A549 (cell line): ENCODE data around the gene TMEM19. TPM values are rescaled to one million over a fixed set of nuclear protein-coding genes. Genes with fewer than 3 reads are reported as not detected.

Source experiments
- ATAC-seq, 2 experiments: fragments of 200-7000 bp in 1 of 2; fragments of >200 bp in 1 of 2; cut with Nextera tagmentation in 1 of 2; cut with Tn5 transposase in 1 of 2; 3 replicates each; pipeline versions ENCODE4 v1.8.0 to v1.9.1; 2018 to 2020; ENCODE audit warnings: mild to moderate bottlenecking in 1 of 2, moderate library complexity in 1 of 2
- CTCF ChIA-PET: fragments of 300-600 bp; sonication (Branson Sonifier 250); formaldehyde crosslinking; extraction: SDS; loops from one replicate; lab custom pipeline; 2021; ENCODE audit warnings: antibody characterized with exemption, inconsistent platforms; lab: Yijun Ruan, JAX
- POLR2A ChIA-PET: fragments of 350-600 bp; formaldehyde crosslinking; extraction: SDS; loops from one replicate; lab custom pipeline; 2021; ENCODE audit warnings: antibody characterized with exemption, inconsistent platforms; lab: Yijun Ruan, JAX
- DNase-seq, 2 experiments: peaks; one replicate each; pipeline versions ENCODE4 v3.0.0 to v3.0.0-alpha.2; 2011 to 2016; ENCODE audit warnings: low read depth in 1 of 2, low spot score in 1 of 2
- FAIRE-seq: peaks from 2 replicates; lab custom pipeline; 2011; peaks lifted over from hg19 to GRCh38; lab: Jason Lieb, UNC
- H3K27ac ChIP-seq, 2 experiments: fragments of >200 bp; sonication (Bioruptor Twin); formaldehyde crosslinking; 3 replicates each; pipeline ENCODE4 v1.5.1; 2016 to 2017
- H3K4me1 ChIP-seq: fragments of >200 bp; sonication (Bioruptor Twin); formaldehyde crosslinking; 3 replicates; pipeline ENCODE4 v1.6.1; 2016
- H3K4me2 ChIP-seq: fragments of >200 bp; sonication (Bioruptor Twin); formaldehyde crosslinking; 3 replicates; pipeline ENCODE4 v1.6.1; 2016
- H3K4me3 ChIP-seq: fragments of >200 bp; sonication (Bioruptor Twin); formaldehyde crosslinking; 3 replicates; pipeline ENCODE4 v1.5.1; 2016
- H3K9me3 ChIP-seq: fragments of >200 bp; sonication (Bioruptor Twin); formaldehyde crosslinking; 3 replicates; pipeline ENCODE4 v1.6.1; 2016
- CHD4 ChIP-seq: fragments of 200-600 bp; sonication (generic); IDR thresholded peaks from 2 replicates; pipeline ENCODE4 v1.6.1; 2016; ENCODE audit warnings: antibody characterized with exemption, mild to moderate bottlenecking, borderline replicate concordance
- EHF ChIP-seq: fragments of 250-450 bp; sonication (Bioruptor Pico); IDR thresholded peaks from 2 replicates; pipeline ENCODE4 v1.5.0; 2020; ENCODE audit warnings: mild to moderate bottlenecking
- EHMT2 ChIP-seq: fragments of 200-600 bp; sonication (generic); IDR thresholded peaks from 2 replicates; pipeline ENCODE4 v1.6.1; 2016; ENCODE audit warnings: antibody characterized with exemption, low read depth, mild to moderate bottlenecking, moderate library complexity
- EP300 ChIP-seq, 2 experiments: fragments of >200 bp; sonication (Bioruptor Twin); formaldehyde crosslinking; IDR thresholded peaks; 2 replicates in 1 of 2; 3 replicates in 1 of 2; pipeline ENCODE4 v1.6.1; 2016 to 2017
- ESRRA ChIP-seq: fragments of 150-350 bp; IDR thresholded peaks from 2 replicates; pipeline ENCODE4 v1.6.1; 2014; ENCODE audit warnings: mild to moderate bottlenecking, low read length, borderline replicate concordance
- FOSL2 ChIP-seq, 2 experiments: fragments of 450-650 bp in 1 of 2; fragments of >200 bp in 1 of 2; sonication (Bioruptor Twin) in 1 of 2; formaldehyde crosslinking; IDR thresholded peaks; 2 replicates each; pipeline versions ENCODE4 v1.5.0 to v1.6.1; 2016 to 2020; ENCODE audit warnings: mild to moderate bottlenecking in 1 of 2, moderate library complexity in 1 of 2
- HEYL ChIP-seq: fragments of 250-450 bp; sonication (Bioruptor Pico); IDR thresholded peaks from 2 replicates; pipeline ENCODE4 v1.8.0; 2021; ENCODE audit warnings: mild to moderate bottlenecking, moderate library complexity
- HOXA7 ChIP-seq: fragments of 250-450 bp; sonication (Bioruptor Pico); IDR thresholded peaks from 2 replicates; pipeline ENCODE4 v1.5.0; 2020; ENCODE audit warnings: mild to moderate bottlenecking, moderate library complexity
- HOXB13 ChIP-seq: fragments of 250-450 bp; sonication (Bioruptor Pico); IDR thresholded peaks from 2 replicates; pipeline ENCODE4 v1.5.0; 2020; ENCODE audit warnings: low read depth, mild to moderate bottlenecking, moderate library complexity
- KDM1A ChIP-seq: fragments of 200-600 bp; sonication (generic); IDR thresholded peaks from 2 replicates; pipeline ENCODE4 v1.6.1; 2016; ENCODE audit warnings: low read depth, mild to moderate bottlenecking
- MAZ ChIP-seq: fragments of 150-350 bp; IDR thresholded peaks from 2 replicates; pipeline ENCODE4 v1.6.1; 2014; ENCODE audit warnings: antibody characterized with exemption, low read depth, low read length, borderline replicate concordance
- NFE2L2 ChIP-seq: fragments of 150-350 bp; conservative IDR thresholded peaks from 2 replicates; pipeline ENCODE4 v1.6.1; 2014; ENCODE audit warnings: low read length
- NPAS2 ChIP-seq: fragments of 250-450 bp; sonication (Bioruptor Pico); IDR thresholded peaks from 2 replicates; pipeline ENCODE4 v1.8.0; 2022; ENCODE audit warnings: mild to moderate bottlenecking, moderate library complexity, borderline replicate concordance
- RARB ChIP-seq: fragments of 250-450 bp; sonication (Bioruptor Pico); IDR thresholded peaks from 2 replicates; pipeline ENCODE4 v1.8.0; 2021; ENCODE audit warnings: mild to moderate bottlenecking, moderate library complexity
- RCOR1 ChIP-seq: fragments of 150-350 bp; IDR thresholded peaks from 2 replicates; pipeline ENCODE4 v1.6.1; 2014; ENCODE audit warnings: antibody characterized with exemption, low read length, low read depth
- RNF2 ChIP-seq: fragments of 200-600 bp; sonication (generic); IDR thresholded peaks from 2 replicates; pipeline ENCODE4 v1.6.1; 2016; ENCODE audit warnings: low read depth, mild to moderate bottlenecking, antibody characterized with exemption, moderate library complexity, borderline replicate concordance
- SREBF2 ChIP-seq: fragments of 450-650 bp; IDR thresholded peaks from 2 replicates; pipeline ENCODE4 v1.6.1; 2014; ENCODE audit warnings: mild to moderate bottlenecking, moderate library complexity
- TP53 ChIP-seq: fragments of 250-450 bp; sonication (Bioruptor Pico); IDR thresholded peaks from 2 replicates; pipeline ENCODE4 v1.5.0; 2021; ENCODE audit warnings: mild to moderate bottlenecking, moderate library complexity
- ZC3H11A ChIP-seq: fragments of 450-650 bp; IDR thresholded peaks from 2 replicates; pipeline ENCODE4 v1.6.1; 2014; ENCODE audit warnings: antibody characterized with exemption, mild to moderate bottlenecking
- ZFP36 ChIP-seq: fragments of 450-650 bp; IDR thresholded peaks from 2 replicates; pipeline ENCODE4 v1.6.1; 2014; ENCODE audit warnings: borderline replicate concordance; ENCODE audit not compliant: partially characterized antibody
- ZNF302 ChIP-seq: fragments of 250-450 bp; sonication (Bioruptor Pico); IDR thresholded peaks from 2 replicates; pipeline ENCODE4 v1.9.0; 2021; ENCODE audit warnings: inconsistent platforms, mild to moderate bottlenecking, moderate library complexity
- WGBS: methylation state at CpG from one replicate; pipeline ENCODE4 v1.1.6; 2017; ENCODE audit errors: missing lambda C conversion rate; 5-methylcytosine and 5-hydroxymethylcytosine counted together
- polyA plus RNA-seq, 4 experiments: library from polyadenylated mRNA; depleted of rRNA in 3 of 4; stranded (reverse); fragments of >200 nt; fragmentation: RNase III in 1 of 4; extraction: RNeasy Plus Mini Kit Qiagen cat#74134 plus additional on column Dnase treatment in 1 of 4; gene quantifications; 2 replicates in 3 of 4; 3 replicates in 1 of 4; pipeline ENCODE4 v1.2.3, GENCODE V29; 2011 to 2017
- TF ChIP-seq, protein P1 (sequence below): fragments of >200 bp; sonication (Bioruptor Twin); formaldehyde crosslinking; IDR thresholded peaks from 3 replicates; pipeline ENCODE4 v1.5.1; 2016
- TF ChIP-seq, protein P2 (sequence below): fragments of 200-600 bp; sonication (generic); IDR thresholded peaks from 2 replicates; pipeline ENCODE4 v1.6.1; 2016; ENCODE audit warnings: antibody characterized with exemption, mild to moderate bottlenecking, moderate library complexity
- TF ChIP-seq, protein P3 (sequence below): IDR thresholded peaks from 2 replicates; pipeline ENCODE4 v1.6.1; 2012

The TMEM19 gene
- polyA plus RNA-seq, 2 of the 4 experiments (the other 2 are of a cell fraction), result 43.2 to 78.8 TPM

DNA sequence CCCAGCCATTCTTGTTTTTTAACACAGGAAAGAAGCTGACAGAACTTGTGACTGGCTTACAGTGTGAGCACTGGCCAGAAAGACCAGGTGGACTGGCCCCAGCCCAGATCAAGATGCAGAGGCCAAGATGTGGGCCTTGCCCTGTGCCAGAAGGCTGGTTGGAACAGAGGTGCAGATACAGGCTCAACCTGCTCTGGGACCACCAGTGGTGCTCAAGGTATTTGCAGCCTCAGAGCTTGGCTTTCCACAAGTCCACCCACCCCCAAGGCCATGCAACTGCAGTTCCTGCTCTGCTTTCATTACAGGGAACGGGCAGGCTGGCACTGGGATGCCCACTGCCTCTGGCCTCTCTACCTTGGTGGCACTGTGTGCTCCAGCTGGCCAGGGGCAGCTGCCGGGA, 45.6 kb upstream of the TMEM19 start:
- CTCF ChIA-PET, result interaction anchor here (0.6 to 2.7 kb wide), 3 partner anchors 23 to 106 kb away, joined by 3 to 18 read pairs (median 4); partner anchors contain the start of genes THAP2 and ZFC3H1
- ATAC-seq, result peak; percentile 26 to 31; a peak in 3 of 6 replicates

DNA sequence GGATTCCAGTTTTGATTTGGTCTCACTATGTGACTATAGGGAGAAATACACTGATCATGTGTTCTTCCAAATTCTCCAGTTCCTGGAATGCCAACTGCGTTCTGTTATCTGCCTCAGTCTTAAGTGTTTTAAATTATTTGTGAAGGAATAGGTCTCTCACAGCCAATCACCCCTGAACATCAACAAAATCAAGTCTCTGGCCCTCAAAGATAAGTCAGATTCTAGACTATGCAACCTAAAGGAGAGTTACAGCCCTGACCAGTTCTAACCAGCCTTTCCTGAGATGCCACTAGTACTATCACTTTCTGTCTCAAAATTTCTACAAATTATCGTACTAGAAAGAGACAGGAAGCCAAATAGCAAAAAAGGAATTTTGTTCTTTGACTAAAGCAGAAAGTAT, 44.5 kb upstream of the TMEM19 start:
- TF ChIP-seq, protein P1, sequence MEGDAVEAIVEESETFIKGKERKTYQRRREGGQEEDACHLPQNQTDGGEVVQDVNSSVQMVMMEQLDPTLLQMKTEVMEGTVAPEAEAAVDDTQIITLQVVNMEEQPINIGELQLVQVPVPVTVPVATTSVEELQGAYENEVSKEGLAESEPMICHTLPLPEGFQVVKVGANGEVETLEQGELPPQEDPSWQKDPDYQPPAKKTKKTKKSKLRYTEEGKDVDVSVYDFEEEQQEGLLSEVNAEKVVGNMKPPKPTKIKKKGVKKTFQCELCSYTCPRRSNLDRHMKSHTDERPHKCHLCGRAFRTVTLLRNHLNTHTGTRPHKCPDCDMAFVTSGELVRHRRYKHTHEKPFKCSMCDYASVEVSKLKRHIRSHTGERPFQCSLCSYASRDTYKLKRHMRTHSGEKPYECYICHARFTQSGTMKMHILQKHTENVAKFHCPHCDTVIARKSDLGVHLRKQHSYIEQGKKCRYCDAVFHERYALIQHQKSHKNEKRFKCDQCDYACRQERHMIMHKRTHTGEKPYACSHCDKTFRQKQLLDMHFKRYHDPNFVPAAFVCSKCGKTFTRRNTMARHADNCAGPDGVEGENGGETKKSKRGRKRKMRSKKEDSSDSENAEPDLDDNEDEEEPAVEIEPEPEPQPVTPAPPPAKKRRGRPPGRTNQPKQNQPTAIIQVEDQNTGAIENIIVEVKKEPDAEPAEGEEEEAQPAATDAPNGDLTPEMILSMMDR, result no peak
- DNase-seq (no peak), FAIRE-seq (no peak), ATAC-seq (no peak)
- CTCF ChIA-PET, result interaction anchor here (2.7 kb wide), 1 partner anchor 105 kb away, joined by 18 read pairs; no protein-coding TSS in a partner anchor
- Histone ChIP-seq H3K27ac (no peak overlapping the region), H3K4me3 (no peak overlapping the region), H3K9me3 (no peaks in the 10 kb centered on the region), H3K4me2 (no peak overlapping the region), H3K4me1 (no peaks in the 10 kb centered on the region)
- POLR2A ChIA-PET, result no interaction called here
- WGBS, result 95% methylated on average over 2 of the region's 2 CpGs

More for the DNA sequence above, 45.6 kb upstream of the TMEM19 start:
- WGBS, result 95% methylated on average over 2 of the region's 2 CpGs
- DNase-seq (no peak), FAIRE-seq (no peak)
- Histone ChIP-seq H3K4me3 (no peak overlapping the region), H3K27ac (no peak overlapping the region), H3K9me3 (no peaks in the 10 kb centered on the region), H3K4me1 (no peaks in the 10 kb centered on the region), H3K4me2 (no peak overlapping the region)
- POLR2A ChIA-PET, result no interaction called here
- TF ChIP-seq CHD4 (no peak), HOXA7 (CRISPR knock-in tag) (no peak), ESRRA (no peak), HOXB13 (CRISPR knock-in tag) (no peak), KDM1A (no peak), HEYL (CRISPR knock-in tag) (no peak), EHMT2 (no peak), SREBF2 (no peak), ZC3H11A (no peak), ZNF302 (CRISPR knock-in tag) (no peak), RCOR1 (no peak), ZFP36 (no peak), NPAS2 (CRISPR knock-in tag) (no peak), EP300 (IDR thresholded peaks at IDR 0.05) (no peak)
- TF ChIP-seq, protein P2, sequence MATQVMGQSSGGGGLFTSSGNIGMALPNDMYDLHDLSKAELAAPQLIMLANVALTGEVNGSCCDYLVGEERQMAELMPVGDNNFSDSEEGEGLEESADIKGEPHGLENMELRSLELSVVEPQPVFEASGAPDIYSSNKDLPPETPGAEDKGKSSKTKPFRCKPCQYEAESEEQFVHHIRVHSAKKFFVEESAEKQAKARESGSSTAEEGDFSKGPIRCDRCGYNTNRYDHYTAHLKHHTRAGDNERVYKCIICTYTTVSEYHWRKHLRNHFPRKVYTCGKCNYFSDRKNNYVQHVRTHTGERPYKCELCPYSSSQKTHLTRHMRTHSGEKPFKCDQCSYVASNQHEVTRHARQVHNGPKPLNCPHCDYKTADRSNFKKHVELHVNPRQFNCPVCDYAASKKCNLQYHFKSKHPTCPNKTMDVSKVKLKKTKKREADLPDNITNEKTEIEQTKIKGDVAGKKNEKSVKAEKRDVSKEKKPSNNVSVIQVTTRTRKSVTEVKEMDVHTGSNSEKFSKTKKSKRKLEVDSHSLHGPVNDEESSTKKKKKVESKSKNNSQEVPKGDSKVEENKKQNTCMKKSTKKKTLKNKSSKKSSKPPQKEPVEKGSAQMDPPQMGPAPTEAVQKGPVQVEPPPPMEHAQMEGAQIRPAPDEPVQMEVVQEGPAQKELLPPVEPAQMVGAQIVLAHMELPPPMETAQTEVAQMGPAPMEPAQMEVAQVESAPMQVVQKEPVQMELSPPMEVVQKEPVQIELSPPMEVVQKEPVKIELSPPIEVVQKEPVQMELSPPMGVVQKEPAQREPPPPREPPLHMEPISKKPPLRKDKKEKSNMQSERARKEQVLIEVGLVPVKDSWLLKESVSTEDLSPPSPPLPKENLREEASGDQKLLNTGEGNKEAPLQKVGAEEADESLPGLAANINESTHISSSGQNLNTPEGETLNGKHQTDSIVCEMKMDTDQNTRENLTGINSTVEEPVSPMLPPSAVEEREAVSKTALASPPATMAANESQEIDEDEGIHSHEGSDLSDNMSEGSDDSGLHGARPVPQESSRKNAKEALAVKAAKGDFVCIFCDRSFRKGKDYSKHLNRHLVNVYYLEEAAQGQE, result no peak

DNA sequence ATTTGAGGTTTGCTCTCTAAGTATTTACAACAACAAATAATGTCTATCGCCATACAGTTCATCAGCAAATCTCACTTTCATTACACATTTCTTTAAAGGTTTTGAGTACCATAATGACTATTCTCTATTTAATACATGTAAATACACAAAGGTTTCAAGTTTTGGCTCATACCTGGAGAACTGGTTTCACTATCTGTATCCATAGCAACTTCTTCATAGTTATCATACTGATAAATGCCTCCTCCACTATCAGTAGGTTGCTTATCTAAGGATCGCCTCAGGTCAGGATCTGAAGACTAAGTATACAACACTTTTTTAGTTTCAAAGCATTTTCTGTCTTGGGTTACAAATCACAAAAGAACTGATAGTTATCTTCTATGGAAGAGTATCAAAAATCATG, 43.6 kb upstream of the TMEM19 start:
- no peak for DNase-seq
- no peak for ATAC-seq
- no peak for FAIRE-seq
- ChIA-PET POLR2A (no interaction called here), CTCF (interaction anchor here (0.9 to 1.3 kb wide), 2 partner anchors 12 to 21 kb away, joined by 3 to 5 read pairs; partner anchors contain the start of genes THAP2 and ZFC3H1)
- Histone ChIP-seq H3K4me2 (no peak overlapping the region), H3K27ac (no peak overlapping the region), H3K4me3 (no peak overlapping the region), H3K9me3 (no peaks in the 10 kb centered on the region), H3K4me1 (no peaks in the 10 kb centered on the region)
- 89% methylated on average over 2 of the region's 2 CpGs for WGBS
- TF ChIP-seq RARB, result no peak
- TF ChIP-seq MAZ, result no peak
- TF ChIP-seq, protein P3, sequence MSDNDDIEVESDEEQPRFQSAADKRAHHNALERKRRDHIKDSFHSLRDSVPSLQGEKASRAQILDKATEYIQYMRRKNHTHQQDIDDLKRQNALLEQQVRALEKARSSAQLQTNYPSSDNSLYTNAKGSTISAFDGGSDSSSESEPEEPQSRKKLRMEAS, result no peak
- no peak for TF ChIP-seq TP53 (CRISPR knock-in tag)
- TF ChIP-seq EHF (CRISPR knock-in tag), result no peak
- TF ChIP-seq SREBF2, result no peak
- TF ChIP-seq, protein P2, result no peak
- TF ChIP-seq RNF2, result no peak
- TF ChIP-seq FOSL2 (IDR thresholded peaks at IDR 0.05), result no peak
- no peak for TF ChIP-seq FOSL2 (CRISPR knock-in tag; IDR thresholded peaks at IDR 0.05)
- no peak for TF ChIP-seq NFE2L2
